A549 (cell line): Measurements from ENCODE around the gene SDE2. TPM values are rescaled to one million over a fixed set of nuclear protein-coding genes. Genes with fewer than 3 reads are reported as not detected.

Experiments
- ATAC-seq, 2 experiments: fragments of 200-7000 bp in 1 of 2; fragments of >200 bp in 1 of 2; cut with Nextera tagmentation in 1 of 2; cut with Tn5 transposase in 1 of 2; 3 replicates each; pipeline versions ENCODE4 v1.8.0 to v1.9.1; 2018 to 2020; ENCODE audit warnings: mild to moderate bottlenecking in 1 of 2, moderate library complexity in 1 of 2
- CTCF ChIA-PET: fragments of 300-600 bp; sonication (Branson Sonifier 250); formaldehyde crosslinking; extraction: SDS; loops from one replicate; lab custom pipeline; 2021; ENCODE audit warnings: antibody characterized with exemption, inconsistent platforms; lab: Yijun Ruan, JAX
- POLR2A ChIA-PET: fragments of 350-600 bp; formaldehyde crosslinking; extraction: SDS; loops from one replicate; lab custom pipeline; 2021; ENCODE audit warnings: antibody characterized with exemption, inconsistent platforms; lab: Yijun Ruan, JAX
- DNase-seq, 2 experiments: peaks; one replicate each; pipeline versions ENCODE4 v3.0.0 to v3.0.0-alpha.2; 2011 to 2016; ENCODE audit warnings: low read depth in 1 of 2, low spot score in 1 of 2
- FAIRE-seq: peaks from 2 replicates; lab custom pipeline; 2011; peaks lifted over from hg19 to GRCh38; lab: Jason Lieb, UNC
- H3K27ac ChIP-seq, 2 experiments: fragments of >200 bp; sonication (Bioruptor Twin); formaldehyde crosslinking; 3 replicates each; pipeline ENCODE4 v1.5.1; 2016 to 2017
- H3K4me1 ChIP-seq: fragments of >200 bp; sonication (Bioruptor Twin); formaldehyde crosslinking; 3 replicates; pipeline ENCODE4 v1.6.1; 2016
- H3K4me2 ChIP-seq: fragments of >200 bp; sonication (Bioruptor Twin); formaldehyde crosslinking; 3 replicates; pipeline ENCODE4 v1.6.1; 2016
- H3K4me3 ChIP-seq: fragments of >200 bp; sonication (Bioruptor Twin); formaldehyde crosslinking; 3 replicates; pipeline ENCODE4 v1.5.1; 2016
- H3K9me3 ChIP-seq: fragments of >200 bp; sonication (Bioruptor Twin); formaldehyde crosslinking; 3 replicates; pipeline ENCODE4 v1.6.1; 2016
- BCL3 ChIP-seq: fragments of >200 bp; sonication (Bioruptor Twin); formaldehyde crosslinking; IDR thresholded peaks from 3 replicates; pipeline ENCODE4 v1.6.1; 2016
- BHLHE40 ChIP-seq: IDR thresholded peaks from 2 replicates; pipeline ENCODE4 v1.6.1; 2012; ENCODE audit warnings: low read depth, low read length, inconsistent platforms
- E2F6 ChIP-seq: IDR thresholded peaks from 2 replicates; pipeline ENCODE4 v1.6.1; 2012; ENCODE audit warnings: low read depth, borderline replicate concordance
- EHF ChIP-seq: fragments of 250-450 bp; sonication (Bioruptor Pico); IDR thresholded peaks from 2 replicates; pipeline ENCODE4 v1.5.0; 2020; ENCODE audit warnings: mild to moderate bottlenecking
- EHMT2 ChIP-seq: fragments of 200-600 bp; sonication (generic); IDR thresholded peaks from 2 replicates; pipeline ENCODE4 v1.6.1; 2016; ENCODE audit warnings: antibody characterized with exemption, low read depth, mild to moderate bottlenecking, moderate library complexity
- ELK1 ChIP-seq: fragments of 150-350 bp; IDR thresholded peaks from 2 replicates; pipeline ENCODE4 v1.6.1; 2014; ENCODE audit warnings: low read depth, mild to moderate bottlenecking, low read length
- ESRRA ChIP-seq: fragments of 150-350 bp; IDR thresholded peaks from 2 replicates; pipeline ENCODE4 v1.6.1; 2014; ENCODE audit warnings: mild to moderate bottlenecking, low read length, borderline replicate concordance
- FOSB ChIP-seq: fragments of 250-450 bp; sonication (Bioruptor Pico); IDR thresholded peaks from 2 replicates; pipeline ENCODE4 v1.5.0; 2020; ENCODE audit warnings: mild to moderate bottlenecking, moderate library complexity
- GATA3 ChIP-seq: IDR thresholded peaks from 2 replicates; pipeline ENCODE4 v1.6.1; 2012; ENCODE audit warnings: borderline replicate concordance
- KDM1A ChIP-seq: fragments of 200-600 bp; sonication (generic); IDR thresholded peaks from 2 replicates; pipeline ENCODE4 v1.6.1; 2016; ENCODE audit warnings: low read depth, mild to moderate bottlenecking
- MAFK ChIP-seq: fragments of 450-650 bp; IDR thresholded peaks from 2 replicates; pipeline ENCODE4 v1.6.1; 2014; ENCODE audit not compliant: partially characterized antibody
- NR3C1 ChIP-seq: fragments of >200 bp; sonication (Bioruptor Twin); formaldehyde crosslinking; IDR thresholded peaks from 3 replicates; pipeline ENCODE4 v1.6.1; 2017
- PHF8 ChIP-seq: fragments of 200-600 bp; sonication (generic); IDR thresholded peaks from 2 replicates; pipeline ENCODE4 v1.6.1; 2016; ENCODE audit warnings: low read depth, mild to moderate bottlenecking, antibody characterized with exemption, moderate library complexity, borderline replicate concordance
- REST ChIP-seq: fragments of 200-600 bp; sonication (generic); IDR thresholded peaks from 2 replicates; pipeline ENCODE4 v1.6.1; 2016; ENCODE audit warnings: antibody characterized with exemption, mild to moderate bottlenecking, moderate library complexity
- RNF2 ChIP-seq: fragments of 200-600 bp; sonication (generic); IDR thresholded peaks from 2 replicates; pipeline ENCODE4 v1.6.1; 2016; ENCODE audit warnings: low read depth, mild to moderate bottlenecking, antibody characterized with exemption, moderate library complexity, borderline replicate concordance
- TFCP2L1 ChIP-seq: fragments of 250-450 bp; sonication (Bioruptor Pico); IDR thresholded peaks from 2 replicates; pipeline ENCODE4 v1.5.0; 2021; ENCODE audit warnings: mild to moderate bottlenecking
- USF2 ChIP-seq: fragments of 450-650 bp; IDR thresholded peaks from 2 replicates; pipeline ENCODE4 v1.6.1; 2014; ENCODE audit warnings: antibody characterized with exemption
- ZFP36 ChIP-seq: fragments of 450-650 bp; IDR thresholded peaks from 2 replicates; pipeline ENCODE4 v1.6.1; 2014; ENCODE audit warnings: borderline replicate concordance; ENCODE audit not compliant: partially characterized antibody
- ZSCAN20 ChIP-seq: fragments of 250-450 bp; sonication (Bioruptor Pico); IDR thresholded peaks from 2 replicates; pipeline ENCODE4 v1.8.0; 2022; ENCODE audit warnings: mild to moderate bottlenecking, moderate library complexity
- WGBS: methylation state at CpG from one replicate; pipeline ENCODE4 v1.1.6; 2017; ENCODE audit errors: missing lambda C conversion rate; 5-methylcytosine and 5-hydroxymethylcytosine counted together
- polyA plus RNA-seq, 4 experiments: library from polyadenylated mRNA; depleted of rRNA in 3 of 4; stranded (reverse); fragments of >200 nt; fragmentation: RNase III in 1 of 4; extraction: RNeasy Plus Mini Kit Qiagen cat#74134 plus additional on column Dnase treatment in 1 of 4; gene quantifications; 2 replicates in 3 of 4; 3 replicates in 1 of 4; pipeline ENCODE4 v1.2.3, GENCODE V29; 2011 to 2017
- TF ChIP-seq, protein P1 (sequence below): fragments of >200 bp; sonication (Bioruptor Twin); formaldehyde crosslinking; IDR thresholded peaks from 2 replicates; pipeline ENCODE4 v1.6.1; 2016

The SDE2 gene
- polyA plus RNA-seq, 2 of the 4 experiments (the other 2 are of a cell fraction), result 9.2 to 24.8 TPM

GRCh38 chr1:226044514-226045101 lies 45.5 kb upstream of the SDE2 start:
- POLR2A ChIA-PET, result interaction anchor here (1.0 to 1.2 kb wide), 2 partner anchors 18 to 45 kb away, joined by 4 to 8 read pairs; partner anchors contain the start of genes H3-3A and SDE2
- Histone ChIP-seq H3K9me3 (no peaks in the 10 kb centered on the region), H3K27ac (no peak overlapping the region), H3K4me2 (no peak overlapping the region), H3K4me3 (no peak overlapping the region), H3K4me1 (peaks cover 19% of the 10 kb centered on the region)
- 62% methylated on average over 4 of the region's 4 CpGs for WGBS
- DNase-seq (no peak), ATAC-seq (no peak), FAIRE-seq (no peak)
- no peak for TF ChIP-seq KDM1A
- no peak for TF ChIP-seq BCL3
- no peak for TF ChIP-seq ESRRA
- no peak for TF ChIP-seq PHF8
- TF ChIP-seq EHF, result no peak
- TF ChIP-seq EHMT2, result no peak
- TF ChIP-seq ZSCAN20, result no peak
- TF ChIP-seq ELK1, result no peak
- TF ChIP-seq USF2, result no peak
- TF ChIP-seq FOSB (CRISPR knock-in tag), result no peak
- no peak for TF ChIP-seq MAFK
- no peak for TF ChIP-seq NR3C1
- TF ChIP-seq REST, result no peak
- TF ChIP-seq GATA3, result no peak
- no peak for TF ChIP-seq TFCP2L1 (CRISPR knock-in tag)
- TF ChIP-seq, protein P1, sequence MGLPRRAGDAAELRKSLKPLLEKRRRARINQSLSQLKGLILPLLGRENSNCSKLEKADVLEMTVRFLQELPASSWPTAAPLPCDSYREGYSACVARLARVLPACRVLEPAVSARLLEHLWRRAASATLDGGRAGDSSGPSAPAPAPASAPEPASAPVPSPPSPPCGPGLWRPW, result no peak
- no peak for TF ChIP-seq RNF2
- no peak for TF ChIP-seq ZFP36
- no peak for TF ChIP-seq E2F6
- no peak for TF ChIP-seq BHLHE40
- CTCF ChIA-PET, result interaction anchor here (0.6 to 1.4 kb wide), 4 partner anchors 11 to 39 kb away, joined by 3 to 7 read pairs (median 4); no protein-coding TSS in a partner anchor
